Measurements from ENCODE around the gene NOG.

GRCh38 chr17:56603486-56604238 lies 10.2 kb downstream of the NOG start:
- TF ChIP-seq ZSCAN20 (CRISPR knock-in tag; IDR thresholded peaks at IDR 0.05) = no peak
- TF ChIP-seq, protein P1, sequence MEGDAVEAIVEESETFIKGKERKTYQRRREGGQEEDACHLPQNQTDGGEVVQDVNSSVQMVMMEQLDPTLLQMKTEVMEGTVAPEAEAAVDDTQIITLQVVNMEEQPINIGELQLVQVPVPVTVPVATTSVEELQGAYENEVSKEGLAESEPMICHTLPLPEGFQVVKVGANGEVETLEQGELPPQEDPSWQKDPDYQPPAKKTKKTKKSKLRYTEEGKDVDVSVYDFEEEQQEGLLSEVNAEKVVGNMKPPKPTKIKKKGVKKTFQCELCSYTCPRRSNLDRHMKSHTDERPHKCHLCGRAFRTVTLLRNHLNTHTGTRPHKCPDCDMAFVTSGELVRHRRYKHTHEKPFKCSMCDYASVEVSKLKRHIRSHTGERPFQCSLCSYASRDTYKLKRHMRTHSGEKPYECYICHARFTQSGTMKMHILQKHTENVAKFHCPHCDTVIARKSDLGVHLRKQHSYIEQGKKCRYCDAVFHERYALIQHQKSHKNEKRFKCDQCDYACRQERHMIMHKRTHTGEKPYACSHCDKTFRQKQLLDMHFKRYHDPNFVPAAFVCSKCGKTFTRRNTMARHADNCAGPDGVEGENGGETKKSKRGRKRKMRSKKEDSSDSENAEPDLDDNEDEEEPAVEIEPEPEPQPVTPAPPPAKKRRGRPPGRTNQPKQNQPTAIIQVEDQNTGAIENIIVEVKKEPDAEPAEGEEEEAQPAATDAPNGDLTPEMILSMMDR (IDR thresholded peaks at IDR 0.05) = no peak
- no peak for TF ChIP-seq POLR2A (IDR thresholded peaks at IDR 0.05; ENCODE audit: low read length)
- TF ChIP-seq NPAS2 (CRISPR knock-in tag; IDR thresholded peaks at IDR 0.05; ENCODE audit: borderline replicate concordance) = no peak
- no peak for TF ChIP-seq MYC (IDR thresholded peaks at IDR 0.05; ENCODE audit: borderline replicate concordance, low read length)
- no peak for TF ChIP-seq ESRRA (IDR thresholded peaks at IDR 0.05; ENCODE audit: borderline replicate concordance, low read length)
- no peak for TF ChIP-seq REST (IDR thresholded peaks at IDR 0.05)
- TF ChIP-seq KDM5A (IDR thresholded peaks at IDR 0.05) = no peak
- no peak for TF ChIP-seq CEBPB (IDR thresholded peaks at IDR 0.05)
- TF ChIP-seq JUN (IDR thresholded peaks at IDR 0.05) = no peak
- no peak for TF ChIP-seq FOSL2 (IDR thresholded peaks at IDR 0.05)
- TF ChIP-seq FOSL2 (CRISPR knock-in tag; IDR thresholded peaks at IDR 0.05) = no peak
- TF ChIP-seq ZC3H11A (IDR thresholded peaks at IDR 0.05) = no peak
- TF ChIP-seq RAD21 (conservative IDR thresholded peaks at IDR 0.05 in 1 of 2, IDR thresholded peaks at IDR 0.05 in 1 of 2) = no peak

Data from A549 (cell line).